Breast epithelium (tissue), 3 donors: Measurements from ENCODE around the gene MRFAP1L1.

Experiments used
- CTCF ChIP-seq, 3 donors: fragments of 450-650 bp; IDR thresholded peaks; one replicate each; pipeline ENCODE4 v1.5.1; 2016 to 2017; ENCODE audit warnings: antibody characterized with exemption in 3 of 3, mild to moderate bottlenecking in 3 of 3, moderate library complexity in 3 of 3
- POLR2A ChIP-seq: fragments of 450-650 bp; IDR thresholded peaks from one replicate; pipeline ENCODE4 v1.6.1; 2016; ENCODE audit warnings: antibody characterized with exemption, mild to moderate bottlenecking, moderate library complexity
- POLR2AphosphoS5 ChIP-seq, 3 donors: sonication (generic); formaldehyde crosslinking; IDR thresholded peaks; one replicate each; pipeline ENCODE4 v1.6.1; 2017; ENCODE audit warnings: antibody characterized with exemption in 3 of 3

GRCh38 chr4:6739920-6740319 lies 30.3 kb upstream of the MRFAP1L1 start:
- TF ChIP-seq POLR2A (no peak), CTCF (IDR thresholded peaks at IDR 0.05) (no peak), POLR2AphosphoS5 (IDR thresholded peaks at IDR 0.05) (no peak)
